CD4-positive, alpha-beta T cell treated with Interferon gamma for 1 hour (primary cell): ENCODE measurements around the gene BROX.
"Not testable (repeated sequence)": the region's sequence is repeated elsewhere in the genome, so short reads cannot be mapped to it uniquely, and the experiment has no call there.

Experiments used
- DNase-seq: peaks from one replicate; pipeline ENCODE4 v3.0.0-alpha.2; 2020

The BROX gene, protein sequence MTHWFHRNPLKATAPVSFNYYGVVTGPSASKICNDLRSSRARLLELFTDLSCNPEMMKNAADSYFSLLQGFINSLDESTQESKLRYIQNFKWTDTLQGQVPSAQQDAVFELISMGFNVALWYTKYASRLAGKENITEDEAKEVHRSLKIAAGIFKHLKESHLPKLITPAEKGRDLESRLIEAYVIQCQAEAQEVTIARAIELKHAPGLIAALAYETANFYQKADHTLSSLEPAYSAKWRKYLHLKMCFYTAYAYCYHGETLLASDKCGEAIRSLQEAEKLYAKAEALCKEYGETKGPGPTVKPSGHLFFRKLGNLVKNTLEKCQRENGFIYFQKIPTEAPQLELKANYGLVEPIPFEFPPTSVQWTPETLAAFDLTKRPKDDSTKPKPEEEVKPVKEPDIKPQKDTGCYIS

DNA sequence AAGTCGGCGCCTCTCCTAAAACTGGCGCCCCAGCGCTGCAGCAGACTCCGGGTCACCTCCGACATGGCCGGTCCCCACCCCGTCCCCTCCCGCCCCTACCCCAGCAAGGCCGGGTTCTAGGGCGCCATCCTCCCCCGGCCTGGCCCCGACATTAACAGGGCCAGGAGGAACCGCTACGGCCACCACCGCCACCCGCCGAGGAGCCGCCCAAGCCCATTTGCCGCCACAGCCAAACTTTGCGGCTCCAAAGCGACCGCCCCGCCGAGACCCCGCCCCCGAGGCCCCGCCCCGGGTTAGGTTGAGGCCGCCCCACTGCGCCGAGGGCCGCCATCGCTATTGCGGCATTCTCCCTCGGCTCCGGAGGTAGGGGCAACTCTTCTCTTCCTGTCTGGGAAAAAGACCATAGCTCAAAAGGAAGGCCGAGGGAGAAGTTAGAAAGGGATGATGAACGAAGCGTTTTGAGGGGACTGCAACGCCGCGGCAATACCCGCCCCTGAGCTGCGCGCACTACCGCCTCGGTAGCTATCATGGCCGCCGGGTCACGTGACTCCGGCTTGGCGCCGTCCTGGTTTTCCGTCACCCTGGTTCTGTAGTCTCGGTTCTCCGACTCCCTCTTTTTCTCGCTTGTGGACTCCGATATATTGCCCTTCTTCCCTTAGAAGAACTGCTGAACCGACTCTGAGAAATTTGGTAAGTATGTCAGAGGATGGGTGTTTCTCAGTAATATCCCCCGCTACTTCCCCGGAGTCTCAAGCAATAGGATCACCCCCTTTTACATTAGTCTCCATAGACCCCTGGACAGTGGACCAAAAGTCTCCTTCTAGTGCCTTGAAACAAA is at the start of gene BROX, which contains the start of gene AIDA:
TSS of gene BROX (plus strand) at position 312 of the 838 bp plus-strand sequence. CDS start 3,136 bp downstream, outside the sequence.
TSS of gene AIDA (minus strand) at position 239 of the 838 bp plus-strand sequence. CDS start at position 65, 174 bp downstream.
- DNase-seq, result peak; percentile 89

DNA sequence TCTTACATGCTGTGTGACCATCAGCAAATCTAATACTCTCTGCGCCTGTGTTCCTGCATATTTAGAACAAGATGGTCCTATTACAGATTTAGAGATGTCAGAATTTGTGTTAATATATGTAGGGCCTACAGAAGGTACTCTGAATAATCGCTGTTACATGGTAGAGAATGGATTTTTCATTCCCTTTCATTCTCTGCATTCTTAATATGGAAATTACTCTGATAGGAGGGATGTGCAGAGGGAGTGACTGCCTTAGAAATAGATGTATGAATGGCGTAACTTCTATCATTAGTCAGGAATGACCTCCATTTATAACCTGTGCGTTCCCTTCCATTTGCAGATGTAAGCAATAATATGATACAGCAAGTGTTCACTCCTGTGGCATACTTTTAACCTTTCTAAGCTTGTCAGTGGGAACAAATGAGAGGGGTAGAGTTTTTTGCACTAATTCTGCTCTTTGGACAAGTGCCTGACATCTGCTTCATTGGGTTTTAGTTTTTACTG is 48.9 kb upstream of the BROX start:
- DNase-seq, result no peak

DNA sequence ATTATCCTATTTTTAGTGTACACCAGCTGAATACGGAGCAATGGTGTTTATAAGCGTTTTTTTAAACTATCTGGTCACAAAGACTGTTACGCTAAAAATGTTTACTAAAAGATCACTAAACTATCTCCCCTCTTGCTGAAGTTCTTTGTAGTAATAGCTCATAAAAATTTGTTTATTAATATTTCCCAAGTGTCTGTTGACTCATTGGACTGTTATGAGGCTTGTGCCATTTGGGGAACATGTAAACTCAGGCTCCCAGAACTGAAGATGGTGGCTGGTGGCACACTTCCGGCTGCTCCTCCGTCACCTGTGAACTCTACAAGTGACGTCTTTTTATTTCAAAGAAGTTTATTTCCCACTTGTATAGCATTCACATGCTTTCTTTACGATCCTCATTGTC is 46.4 kb upstream of the BROX start:
- DNase-seq, result no peak

DNA sequence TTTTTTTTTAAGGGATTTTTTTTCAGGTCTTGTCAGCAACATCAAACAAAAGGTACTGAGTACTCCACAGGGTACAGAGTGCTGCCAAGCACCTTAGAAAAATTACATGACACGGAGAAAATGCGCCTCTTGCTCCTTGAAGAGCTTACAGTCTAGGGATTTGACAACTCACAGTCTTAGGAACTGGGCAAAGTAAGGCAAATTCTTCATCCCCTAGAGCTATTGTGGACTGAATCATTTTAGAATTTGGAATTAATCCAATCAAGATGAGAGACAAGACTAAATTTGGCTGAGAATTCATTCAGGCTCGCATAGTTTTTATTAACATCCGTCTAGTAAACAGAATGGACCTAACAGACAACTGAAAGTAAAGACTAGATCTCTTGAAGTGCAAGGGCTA is 44.2 kb upstream of the BROX start:
- DNase-seq, result not testable (repeated sequence)

DNA sequence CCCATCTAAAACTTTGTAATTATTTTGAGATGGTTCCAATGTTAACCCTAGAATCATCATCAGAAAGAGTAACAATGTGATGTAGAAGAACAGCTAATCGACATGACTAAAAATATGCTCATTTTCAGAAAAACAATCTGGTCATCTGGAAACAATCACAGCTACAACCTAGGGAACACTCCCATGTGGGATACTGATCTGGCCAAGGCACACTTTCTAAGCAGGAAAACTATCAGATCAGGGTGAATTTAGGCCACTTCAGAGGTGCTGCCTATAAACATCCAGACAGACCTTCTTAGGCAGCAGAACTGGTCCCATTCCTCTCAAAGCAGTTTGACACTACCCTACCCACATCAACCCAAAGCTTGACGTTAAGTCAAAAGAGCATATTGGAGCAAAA is 43.3 kb upstream of the BROX start:
- not testable (repeated sequence) for DNase-seq

DNA sequence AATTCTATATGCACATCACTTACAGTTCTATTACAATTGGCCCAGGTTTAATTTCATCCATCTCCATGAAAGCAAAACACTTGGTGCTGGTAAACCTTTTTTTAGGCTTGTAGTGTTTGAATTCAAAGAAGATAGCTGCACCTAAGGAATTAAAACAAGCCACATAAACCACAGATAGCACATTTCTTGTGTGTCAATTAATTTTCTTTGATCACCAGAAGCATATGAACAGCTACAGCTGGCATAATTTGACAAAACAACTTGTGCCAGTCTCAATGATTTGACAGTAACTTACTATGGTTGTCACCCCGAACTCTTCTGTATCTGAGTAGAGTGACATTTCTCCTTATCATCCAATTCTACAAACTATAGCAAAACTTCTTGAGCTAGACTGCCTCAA is 42.3 kb upstream of the BROX start:
- no peak for DNase-seq

DNA sequence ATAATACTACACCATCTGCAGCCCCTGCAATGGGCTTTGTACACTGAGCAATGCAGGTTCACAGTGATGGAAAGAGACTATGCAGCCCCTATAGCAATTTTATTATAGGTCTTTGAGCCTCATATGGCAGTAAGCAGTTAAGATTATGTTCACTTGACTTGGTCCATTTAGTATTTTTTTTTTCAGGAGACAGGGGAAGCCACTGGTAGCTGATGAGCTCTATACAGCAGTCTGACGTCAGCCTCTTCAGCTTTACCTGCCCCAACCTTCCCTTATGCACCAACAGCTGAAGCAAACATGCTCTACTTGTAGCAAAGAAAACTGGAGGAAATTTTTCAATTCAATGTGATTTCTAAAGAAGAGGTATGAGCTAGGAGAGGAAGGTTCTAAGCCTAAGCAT is 32.3 kb upstream of the BROX start:
- DNase-seq, result no peak

DNA sequence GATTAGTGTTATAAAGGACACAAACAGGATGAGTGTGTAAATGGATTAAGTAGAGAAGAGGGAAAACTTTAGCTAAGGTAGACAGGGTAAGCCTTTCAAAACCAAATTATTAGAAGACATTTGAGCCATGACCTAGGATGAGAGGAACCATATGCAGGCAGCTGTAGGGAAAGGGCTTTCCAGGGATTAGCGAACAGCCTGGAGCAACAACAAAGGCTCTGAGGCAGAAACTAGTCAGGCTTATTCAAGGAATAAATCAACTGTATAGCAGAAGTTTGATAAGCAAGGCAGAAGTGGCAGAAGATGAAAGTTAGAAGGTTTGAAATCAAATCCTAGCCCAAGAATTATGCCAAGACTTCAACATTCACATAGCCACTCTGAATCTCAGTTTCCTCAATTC is 21.3 kb upstream of the BROX start:
- no peak for DNase-seq

DNA sequence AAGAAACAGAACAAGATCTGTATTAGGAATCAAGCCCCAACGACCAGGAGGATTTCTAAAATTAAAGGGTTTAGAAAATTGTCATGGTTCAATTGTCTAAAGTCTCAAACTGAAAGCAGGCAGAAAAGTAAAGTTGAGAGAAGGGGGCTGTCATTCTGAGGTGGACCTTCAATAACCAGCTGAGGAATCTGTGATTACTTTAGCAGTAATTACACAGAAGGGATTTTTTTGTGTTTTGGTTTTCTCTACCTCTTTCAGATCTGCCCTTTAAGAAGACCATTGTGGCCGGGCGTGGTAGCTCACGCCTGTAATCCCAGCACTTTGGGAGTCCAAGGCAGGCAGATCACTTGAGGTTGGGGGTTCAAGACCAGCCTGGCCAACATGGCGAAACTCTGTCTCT is 17.4 kb upstream of the BROX start:
- DNase-seq, result no peak

DNA sequence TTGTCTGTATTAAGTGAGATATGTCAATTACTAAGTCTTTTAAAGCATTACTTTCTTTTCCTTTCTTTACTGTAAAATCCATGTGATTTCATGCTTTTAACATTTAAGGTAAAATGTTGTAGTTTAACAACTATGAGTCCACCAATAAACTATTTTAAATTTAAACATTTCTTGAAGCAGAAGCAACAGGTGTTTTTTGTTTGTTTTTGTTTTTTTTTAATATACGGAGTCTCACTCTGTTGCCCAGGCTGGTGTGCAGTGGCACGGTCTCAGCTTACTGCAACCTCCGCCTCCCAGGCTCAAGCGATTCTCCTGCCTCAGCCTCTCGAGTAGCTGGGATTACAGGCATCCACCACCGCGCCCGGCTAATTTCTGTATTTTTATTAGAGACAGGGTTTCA is 15.6 kb upstream of the BROX start:
- no peak for DNase-seq

DNA sequence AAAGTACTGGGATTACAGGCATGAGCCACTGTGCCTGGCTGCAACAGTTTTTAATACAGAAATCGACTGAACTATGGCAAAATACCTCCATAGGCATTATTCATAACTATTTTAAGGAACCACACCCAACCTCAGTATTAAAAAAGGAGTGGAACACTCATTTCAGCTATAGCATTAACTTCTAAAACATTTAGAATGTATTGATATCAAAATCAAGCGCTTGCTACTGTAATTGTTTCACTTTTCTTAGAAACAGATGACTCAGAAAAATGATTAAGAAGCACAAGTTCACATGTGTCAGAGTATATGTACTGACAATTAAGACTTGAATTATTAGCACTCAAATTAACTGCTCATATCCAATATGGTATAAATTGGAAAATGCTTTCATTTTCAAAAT is 15.2 kb upstream of the BROX start:
- no peak for DNase-seq

DNA sequence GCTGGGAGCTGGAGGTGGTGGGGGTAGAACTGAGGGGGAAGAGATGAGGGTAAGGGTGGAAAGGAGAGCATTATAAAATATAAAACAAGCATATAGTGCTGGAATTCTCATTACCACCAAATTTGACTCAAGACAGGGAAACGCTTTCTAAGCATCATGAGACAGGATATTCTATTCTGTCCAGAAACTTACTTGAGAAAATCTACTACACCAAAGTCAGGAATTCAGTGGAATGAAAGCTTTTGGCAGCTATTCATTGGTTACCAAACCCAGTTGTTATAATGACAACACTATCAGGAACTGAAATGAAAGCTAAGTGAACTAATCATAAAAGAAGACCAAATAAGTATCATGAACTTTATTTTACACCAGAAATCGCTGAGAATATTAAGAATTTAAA is 14.5 kb upstream of the BROX start:
- no peak for DNase-seq

DNA sequence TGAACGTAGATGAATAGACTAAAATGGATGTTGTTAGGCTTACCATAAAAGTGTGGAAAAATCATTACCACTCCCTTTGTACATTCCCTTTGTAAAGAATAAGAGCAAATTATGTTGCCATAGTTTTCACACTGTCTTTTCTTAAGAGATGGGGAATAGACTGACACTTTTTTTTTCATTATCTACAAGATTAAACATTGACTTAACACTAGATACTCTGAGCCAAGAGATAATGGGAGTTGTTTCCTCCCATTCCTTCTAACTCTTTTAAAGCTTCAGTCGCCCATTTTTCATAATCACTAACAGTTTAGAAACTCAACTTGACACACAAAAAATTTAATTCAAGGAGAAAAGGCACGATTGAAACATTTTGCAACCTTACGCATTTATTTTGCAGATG is 10.2 kb upstream of the BROX start:
- DNase-seq, result no peak

DNA sequence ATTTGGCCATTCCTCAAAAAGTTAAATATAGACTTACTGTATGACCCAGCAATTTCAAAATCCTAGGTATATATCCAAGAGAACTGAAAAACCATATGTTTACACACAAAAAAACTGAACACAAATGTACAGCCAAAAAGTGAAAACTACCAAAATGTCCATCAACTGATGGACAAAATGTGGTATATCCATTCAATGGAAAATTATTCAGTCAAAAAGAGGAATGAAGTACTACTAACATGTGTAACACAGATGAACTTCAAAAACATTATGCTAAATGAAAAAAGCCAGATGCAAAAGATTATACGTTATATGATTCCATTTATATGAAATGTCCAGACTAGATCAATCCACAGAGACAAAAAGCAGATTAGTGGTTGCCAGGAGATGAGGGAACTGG is 8.1 kb upstream of the BROX start:
- no peak for DNase-seq

DNA sequence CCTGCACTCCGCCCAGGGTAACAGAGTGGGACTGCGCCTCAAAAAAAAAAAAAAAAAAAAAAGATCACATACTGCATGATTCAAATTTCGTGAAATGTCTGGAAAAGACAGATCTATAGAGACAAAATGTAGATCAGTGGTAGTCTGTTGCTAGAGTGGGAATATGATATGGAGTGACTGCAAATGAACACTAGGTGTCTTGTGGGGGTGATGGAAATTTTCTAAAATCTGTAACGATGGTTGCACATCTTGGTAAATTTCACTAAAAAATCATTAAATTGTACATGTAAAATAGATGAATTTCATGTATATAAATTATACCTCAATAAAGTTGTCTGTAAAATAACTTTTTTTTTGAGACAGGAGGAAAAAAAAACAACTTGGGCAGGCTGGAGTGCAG is 5.5 kb upstream of the BROX start:
- DNase-seq, result no peak

DNA sequence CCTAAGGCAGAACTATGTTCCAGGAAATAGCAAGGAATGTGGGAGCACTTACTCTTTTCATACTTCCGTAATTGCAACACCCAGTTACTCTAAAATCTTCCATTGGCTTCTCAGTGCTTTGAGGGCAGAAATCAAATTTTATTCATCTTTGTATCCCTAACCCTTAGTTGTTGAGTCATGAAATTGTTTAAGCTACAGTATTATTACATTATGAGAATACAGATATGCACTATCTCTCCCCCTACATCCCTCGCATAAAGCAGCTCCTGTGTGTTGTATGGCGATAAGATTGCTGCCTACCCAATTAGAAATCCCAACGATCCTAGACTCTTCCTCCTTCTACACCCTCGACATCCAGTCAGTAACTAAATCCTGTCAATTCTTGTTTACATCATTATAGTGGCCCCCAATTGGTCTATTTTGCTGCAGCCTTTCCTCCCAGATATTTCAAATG is 2.6 kb upstream of the BROX start:
- DNase-seq, result no peak

DNA sequence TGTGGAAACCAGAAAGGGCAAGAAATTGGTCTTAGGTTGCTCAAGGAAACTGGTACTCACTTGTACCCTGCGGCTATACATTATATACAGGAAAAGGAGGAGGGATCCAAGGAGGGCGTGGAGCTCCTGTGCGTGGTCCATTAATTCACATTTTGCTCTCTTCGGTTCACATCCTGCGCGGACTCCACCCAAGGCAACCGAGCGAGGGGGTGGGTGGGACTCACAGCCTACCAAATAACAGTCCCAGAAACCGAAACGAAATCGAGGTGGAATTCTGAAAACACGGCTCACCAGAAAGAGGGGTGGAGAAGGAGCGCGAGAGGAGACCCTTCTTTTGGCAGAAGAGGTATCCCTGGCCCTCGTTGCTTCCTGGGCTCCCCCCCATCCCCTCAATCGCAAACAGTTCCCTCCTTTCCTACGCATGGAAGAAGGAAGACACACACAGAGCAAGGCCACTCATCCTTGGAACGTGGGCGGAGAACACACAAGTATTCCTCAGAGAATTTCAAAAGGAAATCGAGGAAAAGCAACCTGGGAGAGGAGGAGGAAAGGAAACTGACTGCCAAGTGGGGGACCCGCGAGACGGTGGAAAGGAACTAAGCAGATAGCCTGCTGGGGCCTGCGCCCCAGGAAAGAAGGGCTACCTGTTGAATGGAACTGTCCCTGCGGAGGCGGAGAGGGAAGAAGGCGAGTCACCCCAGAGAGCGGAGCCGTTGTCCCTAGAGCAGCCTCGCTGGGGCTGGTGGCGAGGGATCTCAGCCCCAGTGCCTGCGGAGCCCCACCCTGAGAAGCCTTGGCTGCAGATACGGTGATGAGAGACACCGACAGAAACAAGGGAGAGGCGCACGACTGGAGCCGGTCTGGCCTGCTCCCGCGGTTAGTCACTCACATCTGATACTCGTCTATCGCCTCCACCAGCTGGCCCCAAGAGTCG is 778 bp upstream of the BROX start:
- peak; percentile 43 for DNase-seq

DNA sequence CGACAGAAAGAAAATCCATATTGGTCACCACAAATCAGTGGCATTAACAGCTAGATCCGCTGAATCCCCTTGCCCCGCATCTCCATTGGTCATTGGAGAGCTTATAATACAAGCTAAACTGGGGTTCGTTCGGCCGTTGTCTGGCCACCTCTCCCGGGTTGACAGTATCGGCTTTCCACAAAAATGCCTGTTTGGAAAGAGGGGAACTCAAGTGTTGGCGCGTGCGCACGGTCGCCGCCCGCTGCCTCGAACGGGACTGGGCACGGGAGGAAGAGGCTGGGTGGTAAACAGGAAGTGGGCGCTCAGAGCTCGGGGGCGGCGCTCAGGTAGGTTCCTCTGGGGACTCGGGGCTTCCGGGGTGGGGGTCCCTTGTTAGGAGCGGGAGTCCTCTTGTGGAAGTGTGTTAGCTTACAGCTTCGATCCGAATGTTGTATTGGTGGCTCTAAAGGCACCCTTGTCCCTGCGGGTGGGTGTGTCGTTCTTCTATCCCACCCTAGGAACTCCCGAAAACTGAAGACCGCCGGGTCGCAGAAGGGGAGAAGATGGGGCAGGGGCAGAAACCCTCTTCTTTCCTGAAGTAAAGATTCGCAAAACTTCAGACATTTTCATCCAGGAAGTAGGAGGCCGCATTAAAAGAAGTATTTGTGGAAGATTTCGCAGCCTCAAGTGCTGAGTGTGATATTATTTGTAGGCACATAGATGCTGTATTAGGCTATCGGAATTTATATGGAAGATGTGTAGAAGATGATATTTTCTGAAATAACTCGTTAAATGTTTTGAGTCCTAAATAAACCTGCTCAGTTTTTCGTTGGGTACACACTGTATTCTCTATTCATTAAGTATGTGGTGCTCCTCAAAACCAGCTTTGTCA is 962 bp downstream of the BROX start:
- DNase-seq, result peak; percentile 95

DNA sequence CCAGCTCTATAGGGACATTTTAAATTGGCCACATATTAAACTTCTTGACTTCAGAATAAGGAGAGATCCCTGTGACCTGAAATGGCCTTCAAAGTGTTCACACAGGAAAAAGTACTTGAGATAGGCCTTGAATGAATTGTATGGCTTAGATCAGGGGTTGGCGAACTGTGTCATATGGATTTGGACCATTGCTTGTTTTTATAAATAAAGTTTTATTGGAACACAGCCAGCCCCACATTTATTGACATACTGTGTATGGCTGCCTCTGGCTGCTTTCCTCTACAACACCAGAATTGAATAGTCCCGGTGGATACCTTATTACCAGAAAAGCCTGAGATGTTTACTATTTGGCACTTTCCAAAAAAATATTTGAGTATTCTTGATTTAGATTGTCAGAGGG is 4.0 kb downstream of the BROX start:
- DNase-seq, result no peak

DNA sequence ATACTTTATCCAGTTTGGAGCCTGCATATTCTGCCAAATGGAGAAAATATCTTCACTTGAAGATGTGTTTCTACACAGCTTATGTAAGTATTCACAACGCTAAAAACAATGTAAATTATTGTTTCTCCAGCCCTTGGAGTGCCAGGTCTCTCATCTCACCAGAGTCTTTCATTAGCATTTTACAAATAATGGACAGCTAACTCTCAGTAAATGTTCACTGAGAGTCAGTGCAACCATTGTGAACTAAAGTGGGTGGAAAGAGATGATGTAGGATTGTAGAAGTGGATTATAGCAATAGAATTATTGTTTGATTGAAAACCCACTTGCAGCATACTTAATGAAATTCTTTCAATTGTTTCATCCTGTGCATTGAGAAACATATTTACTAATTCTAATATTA is 16.4 kb downstream of the BROX start:
- DNase-seq, result no peak

DNA sequence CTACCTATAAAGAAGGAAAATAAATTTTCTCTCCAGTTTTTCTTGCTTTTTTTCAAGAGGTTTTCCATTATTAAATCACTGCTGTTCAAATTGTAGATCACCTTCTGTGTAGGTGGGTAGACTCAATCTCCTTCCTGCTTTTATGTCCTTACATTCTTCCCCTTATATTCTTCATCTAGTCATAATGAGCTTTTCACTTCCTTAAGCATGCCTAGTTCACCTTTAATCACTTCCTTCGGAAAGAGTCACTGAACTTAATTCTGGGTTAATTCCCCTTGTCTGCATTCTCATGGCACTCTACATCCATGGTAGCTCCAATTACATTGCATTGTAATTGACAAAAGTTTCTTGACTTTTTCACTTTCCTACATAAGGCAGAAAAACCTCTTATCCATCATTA is 18.5 kb downstream of the BROX start:
- no peak for DNase-seq
